ENCODE results near the gene UBE2H.

Gene UBE2H

DNA sequence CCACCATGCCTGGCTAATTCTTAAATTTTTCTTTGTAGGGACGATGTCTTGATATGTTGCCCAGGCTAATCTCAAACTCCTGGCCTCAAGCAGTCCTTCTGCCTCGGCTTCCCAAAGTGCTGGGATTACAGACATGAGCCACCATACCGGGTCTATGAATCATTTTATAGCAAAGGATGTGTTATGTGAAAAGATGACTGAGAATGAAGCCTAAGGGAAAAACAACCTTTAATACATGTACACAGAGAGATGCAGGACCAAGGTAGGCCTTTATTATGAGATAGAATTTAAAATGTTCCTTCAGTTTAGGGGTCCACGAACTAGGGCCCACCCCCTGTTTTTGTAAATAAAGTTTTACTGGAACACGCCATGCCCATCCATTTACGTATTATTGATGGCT is 41.0 kb downstream of the UBE2H start:
- TF ChIP-seq, protein P1, sequence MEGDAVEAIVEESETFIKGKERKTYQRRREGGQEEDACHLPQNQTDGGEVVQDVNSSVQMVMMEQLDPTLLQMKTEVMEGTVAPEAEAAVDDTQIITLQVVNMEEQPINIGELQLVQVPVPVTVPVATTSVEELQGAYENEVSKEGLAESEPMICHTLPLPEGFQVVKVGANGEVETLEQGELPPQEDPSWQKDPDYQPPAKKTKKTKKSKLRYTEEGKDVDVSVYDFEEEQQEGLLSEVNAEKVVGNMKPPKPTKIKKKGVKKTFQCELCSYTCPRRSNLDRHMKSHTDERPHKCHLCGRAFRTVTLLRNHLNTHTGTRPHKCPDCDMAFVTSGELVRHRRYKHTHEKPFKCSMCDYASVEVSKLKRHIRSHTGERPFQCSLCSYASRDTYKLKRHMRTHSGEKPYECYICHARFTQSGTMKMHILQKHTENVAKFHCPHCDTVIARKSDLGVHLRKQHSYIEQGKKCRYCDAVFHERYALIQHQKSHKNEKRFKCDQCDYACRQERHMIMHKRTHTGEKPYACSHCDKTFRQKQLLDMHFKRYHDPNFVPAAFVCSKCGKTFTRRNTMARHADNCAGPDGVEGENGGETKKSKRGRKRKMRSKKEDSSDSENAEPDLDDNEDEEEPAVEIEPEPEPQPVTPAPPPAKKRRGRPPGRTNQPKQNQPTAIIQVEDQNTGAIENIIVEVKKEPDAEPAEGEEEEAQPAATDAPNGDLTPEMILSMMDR (IDR thresholded peaks at IDR 0.05; ENCODE audit: low read depth, low read length, missing control alignments): no peak
- no peak overlapping the region for H3K4me3 ChIP-seq (replicated peaks; ENCODE audit: low read depth, low read length)
- no peak for DNase-seq (ENCODE audit: extremely low read depth, low read depth)

DNA sequence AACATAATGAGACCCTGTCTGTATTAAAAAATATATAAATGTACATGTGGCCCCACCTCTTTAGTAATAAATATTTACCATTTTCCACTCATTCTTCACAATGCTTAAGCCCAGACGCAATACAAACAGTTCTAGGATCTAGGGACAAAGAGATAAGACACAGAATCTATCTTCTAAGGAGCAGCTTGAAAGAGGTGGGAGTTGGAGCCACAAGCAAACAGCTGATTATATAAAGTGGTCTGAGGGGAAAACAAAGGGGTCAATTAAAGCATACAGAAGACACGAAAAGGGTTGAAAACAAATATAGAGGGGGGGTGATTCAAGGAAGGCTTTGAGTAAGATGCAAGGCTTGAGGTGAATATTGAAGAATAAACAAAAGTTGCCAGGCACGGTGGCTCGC is 43.1 kb downstream of the UBE2H start:
- TF ChIP-seq, protein P1 (IDR thresholded peaks at IDR 0.05; ENCODE audit: low read depth, low read length, missing control alignments): no peak
- no peak for DNase-seq (ENCODE audit: extremely low read depth, low read depth)
- H3K4me3 ChIP-seq (replicated peaks; ENCODE audit: low read depth, low read length): no peak overlapping the region

DNA sequence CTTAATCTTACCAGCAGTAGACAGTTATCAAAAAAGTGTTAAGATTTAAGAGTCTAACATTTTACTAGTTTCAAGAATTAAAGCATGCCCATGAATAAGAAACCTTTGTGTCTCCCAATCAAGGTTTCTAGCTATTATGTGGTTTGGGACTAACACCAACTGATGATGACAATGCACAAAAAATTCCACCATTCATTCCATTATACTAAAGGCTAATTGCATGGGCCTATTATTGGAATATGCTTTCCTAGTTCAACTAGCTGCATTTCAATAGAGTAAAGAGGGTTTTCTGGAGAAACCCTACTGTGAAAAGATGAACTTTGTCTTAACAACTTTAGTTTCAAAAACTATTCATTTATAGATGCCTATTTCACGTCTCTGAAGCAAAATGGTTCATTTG is 44.6 kb downstream of the UBE2H start:
- H3K4me3 ChIP-seq (replicated peaks; ENCODE audit: low read depth, low read length): no peak overlapping the region
- DNase-seq (ENCODE audit: extremely low read depth, low read depth): no peak
- TF ChIP-seq, protein P1 (IDR thresholded peaks at IDR 0.05; ENCODE audit: low read depth, low read length, missing control alignments): no peak

DNA sequence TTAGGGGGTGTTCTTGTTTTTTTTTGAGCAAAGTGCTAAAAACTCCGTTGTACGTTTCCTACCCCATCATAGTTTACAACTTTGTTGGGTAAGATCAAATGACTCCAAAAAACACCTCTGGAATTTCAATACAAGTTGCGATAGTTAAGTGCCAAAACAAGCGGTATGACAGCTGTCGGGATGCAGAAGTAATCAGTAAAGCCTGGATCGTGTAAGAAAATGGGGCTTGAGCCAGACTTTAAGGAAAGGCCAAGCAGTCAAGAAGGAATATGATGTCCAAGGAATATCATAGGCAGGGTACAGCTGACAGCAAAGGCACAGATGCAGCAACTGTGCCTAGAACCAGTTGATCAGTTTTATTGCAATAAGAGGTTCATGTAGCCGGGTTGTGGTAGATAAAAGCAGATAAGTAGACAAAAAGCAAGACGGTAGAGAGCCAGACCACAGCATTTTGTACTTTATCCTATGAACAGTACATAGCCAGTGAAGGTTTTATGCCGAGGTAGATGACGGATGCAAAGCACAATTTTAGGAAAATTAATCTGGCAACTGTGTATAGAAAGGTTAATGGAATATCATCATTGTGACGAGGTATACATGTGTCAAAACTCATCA is 45.5 kb downstream of the UBE2H start:
- TF ChIP-seq, protein P1 (IDR thresholded peaks at IDR 0.05; ENCODE audit: low read depth, low read length, missing control alignments): no peak
- no peak for DNase-seq (ENCODE audit: extremely low read depth, low read depth)
- H3K4me3 ChIP-seq (replicated peaks; ENCODE audit: low read depth, low read length): no peak overlapping the region

DNA sequence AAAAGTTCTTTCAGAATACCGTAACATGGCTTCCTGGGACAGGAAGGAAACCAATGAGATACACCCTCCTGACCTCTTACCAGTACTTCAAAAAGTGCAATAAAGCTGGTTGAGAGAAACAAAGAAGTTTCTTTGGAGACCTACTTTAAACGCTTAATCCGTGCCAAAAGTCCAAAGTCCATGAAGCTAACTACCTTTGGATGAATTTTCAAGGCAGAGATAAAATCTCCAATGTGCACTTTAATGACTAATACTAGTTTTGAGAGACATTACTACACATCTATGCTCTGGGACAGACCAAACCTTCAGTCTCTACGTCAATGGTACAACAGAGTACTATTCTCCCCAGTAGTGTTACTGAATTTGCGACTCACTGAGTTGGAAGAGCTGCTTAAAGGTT is 46.1 kb downstream of the UBE2H start:
- TF ChIP-seq, protein P1 (IDR thresholded peaks at IDR 0.05; ENCODE audit: low read depth, low read length, missing control alignments): no peak
- H3K4me3 ChIP-seq (replicated peaks; ENCODE audit: low read depth, low read length): no peak overlapping the region
- DNase-seq (ENCODE audit: extremely low read depth, low read depth): no peak

DNA sequence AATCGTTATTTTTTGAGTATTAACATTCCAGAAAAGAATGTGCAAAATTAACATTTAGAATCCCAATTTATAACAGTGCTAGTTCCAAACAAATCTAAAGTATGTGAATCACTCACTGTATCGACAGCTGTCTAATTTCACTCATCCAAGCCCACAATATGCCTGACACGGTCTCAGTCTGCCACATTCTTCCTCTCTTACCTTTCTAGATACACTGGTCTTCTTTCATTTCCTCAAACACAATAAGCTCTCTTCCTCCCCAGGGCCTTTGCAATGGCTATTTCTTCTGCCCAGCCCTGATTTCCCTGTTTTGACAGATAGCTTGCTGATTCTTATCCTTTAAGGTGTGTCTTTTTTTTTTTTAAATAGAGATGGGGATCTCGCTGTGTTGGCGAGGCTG is 48.8 kb downstream of the UBE2H start:
- no peak for DNase-seq (ENCODE audit: extremely low read depth, low read depth)
- TF ChIP-seq, protein P1 (IDR thresholded peaks at IDR 0.05; ENCODE audit: low read depth, low read length, missing control alignments): no peak
- no peak overlapping the region for H3K4me3 ChIP-seq (replicated peaks; ENCODE audit: low read depth, low read length)

Data from HFF-Myc (cell line).